ENCODE results near the gene MALL.
"Not testable (repeated sequence)": the region's sequence is repeated elsewhere in the genome, so short reads cannot be mapped to it uniquely, and the experiment has no call there.

Gene MALL

GRCh38 chr2:110099038-110099425 lies 16.6 kb downstream of the MALL start:
- Histone ChIP-seq H2AFZ (ENCODE audit: low read depth, low read length, severe bottlenecking) (no peak overlapping the region), H3K79me2 (ENCODE audit: insufficient read depth, low read length) (no peaks in the 10 kb centered on the region), H3F3A (ENCODE audit: insufficient read depth) (no peaks in the 10 kb centered on the region), H3K9me3 (ENCODE audit: insufficient read depth, low read length) (no peaks in the 10 kb centered on the region), H3K4me2 (ENCODE audit: low read depth, low read length, poor library complexity, severe bottlenecking) (no peak overlapping the region), H3K27me3 (ENCODE audit: low read length) (no peaks in the 10 kb centered on the region), H3K36me3 (ENCODE audit: low read length) (no peaks in the 10 kb centered on the region), H3K4me3 (ENCODE audit: insufficient read depth, low read length, poor library complexity, severe bottlenecking) (no peak overlapping the region), H3K9ac (ENCODE audit: low read length) (no peak overlapping the region), H3K27ac (ENCODE audit: low read depth, low read length) (no peak overlapping the region), H4K20me1 (ENCODE audit: low read depth, low read length) (no peaks in the 10 kb centered on the region), H3K9me2 (replicated peaks; ENCODE audit: insufficient read depth, low read length) (no peaks in the 10 kb centered on the region)
- TF ChIP-seq EZH2phosphoT487 (conservative IDR thresholded peaks at IDR 0.05; ENCODE audit: low read length) (no peak), CTCF (IDR thresholded peaks at IDR 0.05; ENCODE audit: insufficient read depth, low read length, poor library complexity, severe bottlenecking) (no peak)

GRCh38 chr2:110097506-110098220 lies 18.0 kb downstream of the MALL start:
- Histone ChIP-seq H4K20me1 (ENCODE audit: low read depth, low read length) (no peaks in the 10 kb centered on the region), H3K27me3 (ENCODE audit: low read length) (no peaks in the 10 kb centered on the region), H3K9ac (ENCODE audit: low read length) (no peak overlapping the region), H3K4me2 (ENCODE audit: low read depth, low read length, poor library complexity, severe bottlenecking) (no peak overlapping the region), H3K9me2 (replicated peaks; ENCODE audit: insufficient read depth, low read length) (no peaks in the 10 kb centered on the region), H3K36me3 (ENCODE audit: low read length) (no peaks in the 10 kb centered on the region), H2AFZ (ENCODE audit: low read depth, low read length, severe bottlenecking) (no peak overlapping the region), H3K27ac (ENCODE audit: low read depth, low read length) (no peak overlapping the region), H3F3A (ENCODE audit: insufficient read depth) (no peaks in the 10 kb centered on the region), H3K79me2 (ENCODE audit: insufficient read depth, low read length) (no peaks in the 10 kb centered on the region), H3K9me3 (ENCODE audit: insufficient read depth, low read length) (no peaks in the 10 kb centered on the region), H3K4me3 (ENCODE audit: insufficient read depth, low read length, poor library complexity, severe bottlenecking) (no peak overlapping the region)
- TF ChIP-seq CTCF (IDR thresholded peaks at IDR 0.05; ENCODE audit: insufficient read depth, low read length, poor library complexity, severe bottlenecking) (no peak), EZH2phosphoT487 (conservative IDR thresholded peaks at IDR 0.05; ENCODE audit: low read length) (no peak)

- TF ChIP-seq EZH2phosphoT487 (conservative IDR thresholded peaks at IDR 0.05; ENCODE audit: low read length): no peak
- TF ChIP-seq CTCF (IDR thresholded peaks at IDR 0.05; ENCODE audit: insufficient read depth, low read length, poor library complexity, severe bottlenecking): no peak
- H3K9me2 ChIP-seq (replicated peaks; ENCODE audit: insufficient read depth, low read length): no peaks in the 10 kb centered on the region
- H2AFZ ChIP-seq (ENCODE audit: low read depth, low read length, severe bottlenecking): no peak overlapping the region
Measured at GRCh38 chr2:110095994-110096633, 19.5 kb downstream of the MALL start.

GRCh38 chr2:110094884-110095534 lies 20.6 kb downstream of the MALL start:
- not testable (repeated sequence) for H3K27ac ChIP-seq (ENCODE audit: low read depth, low read length); H3K4me3 ChIP-seq (ENCODE audit: insufficient read depth, low read length, poor library complexity, severe bottlenecking); H3K9ac ChIP-seq (ENCODE audit: low read length); H3K79me2 ChIP-seq (ENCODE audit: insufficient read depth, low read length); H3K27me3 ChIP-seq (ENCODE audit: low read length); H3K4me2 ChIP-seq (ENCODE audit: low read depth, low read length, poor library complexity, severe bottlenecking); H3K9me2 ChIP-seq (replicated peaks; ENCODE audit: insufficient read depth, low read length); H3K36me3 ChIP-seq (ENCODE audit: low read length); H4K20me1 ChIP-seq (ENCODE audit: low read depth, low read length); H3F3A ChIP-seq (ENCODE audit: insufficient read depth); H2AFZ ChIP-seq (ENCODE audit: low read depth, low read length, severe bottlenecking); H3K9me3 ChIP-seq (ENCODE audit: insufficient read depth, low read length)

More at GRCh38 chr2:110095994-110096633, 19.5 kb downstream of the MALL start:
- no peak overlapping the region for H3K9ac ChIP-seq (ENCODE audit: low read length)
- no peaks in the 10 kb centered on the region for H3F3A ChIP-seq (ENCODE audit: insufficient read depth)
- no peaks in the 10 kb centered on the region for H3K9me3 ChIP-seq (ENCODE audit: insufficient read depth, low read length)
- no peaks in the 10 kb centered on the region for H3K27me3 ChIP-seq (ENCODE audit: low read length)
- no peaks in the 10 kb centered on the region for H3K79me2 ChIP-seq (ENCODE audit: insufficient read depth, low read length)
- H3K36me3 ChIP-seq (ENCODE audit: low read length): no peaks in the 10 kb centered on the region
- H4K20me1 ChIP-seq (ENCODE audit: low read depth, low read length): no peaks in the 10 kb centered on the region
- H3K4me2 ChIP-seq (ENCODE audit: low read depth, low read length, poor library complexity, severe bottlenecking): no peak overlapping the region
- H3K27ac ChIP-seq (ENCODE audit: low read depth, low read length): no peak overlapping the region
- no peak overlapping the region for H3K4me3 ChIP-seq (ENCODE audit: insufficient read depth, low read length, poor library complexity, severe bottlenecking)

GRCh38 chr2:110093924-110094323 lies 21.7 kb downstream of the MALL start:
- H3K79me2 ChIP-seq (ENCODE audit: insufficient read depth, low read length); H3K4me3 ChIP-seq (ENCODE audit: insufficient read depth, low read length, poor library complexity, severe bottlenecking); H3K36me3 ChIP-seq (ENCODE audit: low read length); H3K9me3 ChIP-seq (ENCODE audit: insufficient read depth, low read length); H3F3A ChIP-seq (ENCODE audit: insufficient read depth); H2AFZ ChIP-seq (ENCODE audit: low read depth, low read length, severe bottlenecking); H3K27ac ChIP-seq (ENCODE audit: low read depth, low read length); H3K9me2 ChIP-seq (replicated peaks; ENCODE audit: insufficient read depth, low read length); H3K27me3 ChIP-seq (ENCODE audit: low read length); H4K20me1 ChIP-seq (ENCODE audit: low read depth, low read length); H3K9ac ChIP-seq (ENCODE audit: low read length); H3K4me2 ChIP-seq (ENCODE audit: low read depth, low read length, poor library complexity, severe bottlenecking): not testable (repeated sequence)

All from SU-DHL-6 (cell line).